Testis (tissue), 3 donors: ENCODE data around the gene CLIP3. TPM values are rescaled to one million over a fixed set of nuclear protein-coding genes. Genes with fewer than 3 reads are reported as not detected.

Experiments
- DNase-seq: peaks from one replicate; pipeline ENCODE4 v3.0.0-alpha.2; 2019
- H3K27ac ChIP-seq, 2 donors: fragments of 200-600 bp; sonication (generic); one replicate each; pipeline ENCODE4 v1.5.1; 2019
- H3K27me3 ChIP-seq: fragments of 200-600 bp; sonication (generic); one replicate; pipeline ENCODE4 v1.5.1; 2019
- H3K36me3 ChIP-seq: fragments of 200-600 bp; sonication (generic); one replicate; pipeline ENCODE4 v1.5.1; 2017; ENCODE audit warnings: low read depth; ENCODE audit errors: missing control alignments
- H3K4me1 ChIP-seq: fragments of 200-600 bp; sonication (generic); one replicate; pipeline ENCODE4 v1.5.1; 2019
- H3K4me3 ChIP-seq, 2 donors: fragments of 200-600 bp; sonication (generic); one replicate each; pipeline ENCODE4 v1.5.1; 2017 to 2019
- H3K9me3 ChIP-seq: fragments of 200-600 bp; sonication (generic); one replicate; pipeline ENCODE4 v1.5.1; 2017
- POLR2A ChIP-seq: fragments of 450-650 bp; IDR thresholded peaks from one replicate; pipeline ENCODE4 v1.6.1; 2017; ENCODE audit warnings: antibody characterized with exemption, mild to moderate bottlenecking, moderate library complexity
- WGBS, 2 donors: methylation state at CpG; one replicate each; pipeline ENCODE4 v1.1.5; 2018; 5-methylcytosine and 5-hydroxymethylcytosine counted together
- intact Hi-C: fragments of 100-400 bp; cut with DNase I; formaldehyde crosslinking; loops from one replicate; pipeline ENCODE4 v1.15.1; 2023; ENCODE audit warnings: low total_unique reads
- polyA plus RNA-seq: library from polyadenylated mRNA; stranded (reverse); fragments of 350-450 nt; fragmentation: Illumina TruSeq; extraction: RNeasy Lipid Tissue Mini Kit (QIAGEN cat#74804); gene quantifications from one replicate; pipeline ENCODE4 v1.2.3, GENCODE V29; 2014; ENCODE audit warnings: low read depth, low replicate concordance; ENCODE audit not compliant: insufficient read depth
- total RNA-seq, 2 donors: library from RNA; depleted of rRNA; stranded (reverse); fragments of >200 nt; gene quantifications; one replicate each; pipeline ENCODE4 v1.2.3, GENCODE V29; 2016
- TF ChIP-seq, protein P1 (sequence below), 3 experiments: fragments of 450-650 bp in 2 of 3; fragments of 200-600 bp in 1 of 3; sonication (generic) in 1 of 3; IDR thresholded peaks; one replicate each; pipeline ENCODE4 v1.5.1; 2016 to 2019; ENCODE audit warnings: antibody characterized with exemption in 3 of 3, mild to moderate bottlenecking in 2 of 3, moderate library complexity in 1 of 3

CLIP3 gene
- total and polyA plus RNA-seq, 3 donors from 2014 or later = 18.2 to 24.2 (median 20.7) TPM

GRCh38 chr19:36003284-36003683, 29.4 kb downstream of the CLIP3 start:
- TF ChIP-seq POLR2A = no peak
- TF ChIP-seq, protein P1, sequence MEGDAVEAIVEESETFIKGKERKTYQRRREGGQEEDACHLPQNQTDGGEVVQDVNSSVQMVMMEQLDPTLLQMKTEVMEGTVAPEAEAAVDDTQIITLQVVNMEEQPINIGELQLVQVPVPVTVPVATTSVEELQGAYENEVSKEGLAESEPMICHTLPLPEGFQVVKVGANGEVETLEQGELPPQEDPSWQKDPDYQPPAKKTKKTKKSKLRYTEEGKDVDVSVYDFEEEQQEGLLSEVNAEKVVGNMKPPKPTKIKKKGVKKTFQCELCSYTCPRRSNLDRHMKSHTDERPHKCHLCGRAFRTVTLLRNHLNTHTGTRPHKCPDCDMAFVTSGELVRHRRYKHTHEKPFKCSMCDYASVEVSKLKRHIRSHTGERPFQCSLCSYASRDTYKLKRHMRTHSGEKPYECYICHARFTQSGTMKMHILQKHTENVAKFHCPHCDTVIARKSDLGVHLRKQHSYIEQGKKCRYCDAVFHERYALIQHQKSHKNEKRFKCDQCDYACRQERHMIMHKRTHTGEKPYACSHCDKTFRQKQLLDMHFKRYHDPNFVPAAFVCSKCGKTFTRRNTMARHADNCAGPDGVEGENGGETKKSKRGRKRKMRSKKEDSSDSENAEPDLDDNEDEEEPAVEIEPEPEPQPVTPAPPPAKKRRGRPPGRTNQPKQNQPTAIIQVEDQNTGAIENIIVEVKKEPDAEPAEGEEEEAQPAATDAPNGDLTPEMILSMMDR (IDR thresholded peaks at IDR 0.05) = no peak
- 91 to 92% methylated on average over 4 of the region's 4 CpGs for WGBS, 2 donors
- no peaks in the 10 kb centered on the region for H3K4me1 ChIP-seq
- H3K27me3 ChIP-seq = no peaks in the 10 kb centered on the region
- H3K9me3 ChIP-seq = no peaks in the 10 kb centered on the region
- intact Hi-C loops = no loop called here
- DNase-seq = no peak
- H3K27ac ChIP-seq = no peak overlapping the region
- no peaks in the 10 kb centered on the region for H3K36me3 ChIP-seq
- no peak overlapping the region for H3K4me3 ChIP-seq

GRCh38 chr19:36001605-36002004, 31.1 kb downstream of the CLIP3 start:
- TF ChIP-seq POLR2A = no peak
- H3K36me3 ChIP-seq = no peaks in the 10 kb centered on the region
- 97 to 98% methylated on average over 3 of the region's 3 CpGs for WGBS, 2 donors
- peaks cover under 1% of the 10 kb centered on the region for H3K4me1 ChIP-seq
- DNase-seq = no peak
- no peak overlapping the region for H3K4me3 ChIP-seq
- H3K27ac ChIP-seq = no peak overlapping the region
- no peaks in the 10 kb centered on the region for H3K9me3 ChIP-seq
- H3K27me3 ChIP-seq = no peaks in the 10 kb centered on the region
- intact Hi-C loops = no loop called here

GRCh38 chr19:35996777-35997176, 35.9 kb downstream of the CLIP3 start:
- H3K27me3 ChIP-seq = no peaks in the 10 kb centered on the region
- peaks cover 13% of the 10 kb centered on the region for H3K4me1 ChIP-seq
- no peak for DNase-seq
- intact Hi-C loops = no loop called here
- no peak overlapping the region for H3K27ac ChIP-seq
- no peaks in the 10 kb centered on the region for H3K36me3 ChIP-seq
- TF ChIP-seq, protein P1 (IDR thresholded peaks at IDR 0.05) = no peak
- TF ChIP-seq POLR2A = no peak
- H3K9me3 ChIP-seq = no peaks in the 10 kb centered on the region
- 82 to 90% methylated on average over 8 of the region's 8 CpGs for WGBS, 2 donors
- no peak overlapping the region for H3K4me3 ChIP-seq

GRCh38 chr19:35995048-35995993, 37.4 kb downstream of the CLIP3 start, which contains the start of gene SDHAF1:
Gene SDHAF1, plus strand, starts transcription at chr19:35995188. Its CDS starts 87 bp downstream, at chr19:35995275.
- 0% methylated on average over 6 to 45 of the region's 97 CpGs for WGBS, 2 donors
- Histone ChIP-seq H3K36me3 (no peaks in the 10 kb centered on the region), H3K4me3 (peak within 1 kb of the TSS; percentile 80 to 92), H3K27ac (peak within 1 kb of the TSS; percentile 59 to 77), H3K27me3 (no peaks in the 10 kb centered on the region), H3K4me1 (peaks cover 13% of the 10 kb centered on the region), H3K9me3 (no peaks in the 10 kb centered on the region)
- DNase-seq = peak; percentile 98
- intact Hi-C loops = no loop called here
- TF ChIP-seq, protein P1 (IDR thresholded peaks at IDR 0.05) = no peak
- no peak for TF ChIP-seq POLR2A

DNA sequence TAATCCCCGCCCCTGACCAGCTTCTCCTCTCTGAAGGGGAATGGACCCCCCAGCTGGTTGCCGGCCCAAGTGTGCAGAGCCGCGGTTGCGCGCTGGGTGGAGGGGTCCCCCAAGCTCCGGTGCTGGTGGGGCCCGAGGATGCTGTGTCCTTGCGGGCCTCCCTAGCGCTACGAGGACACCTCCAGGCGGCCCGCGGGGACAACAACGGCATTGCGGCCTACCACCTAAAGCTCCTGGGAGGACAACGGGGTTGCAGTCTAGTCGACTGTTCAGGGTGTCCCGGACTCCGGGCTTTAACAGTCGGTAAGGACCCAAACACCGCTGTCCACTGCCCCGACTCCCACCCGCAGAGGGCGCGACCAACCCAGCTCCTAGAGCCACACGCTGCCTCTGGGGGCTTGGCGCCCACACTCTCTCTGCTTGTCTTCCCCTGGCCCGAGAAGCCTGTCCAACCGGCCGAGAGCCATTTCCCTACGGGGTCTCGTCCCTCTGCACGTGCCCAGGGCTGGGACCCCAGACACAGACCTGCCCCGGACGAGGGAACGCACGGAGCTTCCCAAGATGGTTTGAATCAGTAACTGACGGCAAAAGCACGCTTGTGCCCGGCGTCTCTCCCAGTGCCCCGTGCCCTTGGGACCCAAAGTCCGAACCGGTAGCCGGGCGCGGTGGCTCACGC, 38.6 kb downstream of the CLIP3 start:
- no peak for TF ChIP-seq POLR2A
- TF ChIP-seq, protein P1 (IDR thresholded peaks at IDR 0.05) = no peak
- H3K4me1 ChIP-seq = peaks cover 13% of the 10 kb centered on the region
- DNase-seq = no peak

More for the DNA sequence above, 38.6 kb downstream of the CLIP3 start:
- Histone ChIP-seq H3K36me3 (no peaks in the 10 kb centered on the region), H3K9me3 (no peaks in the 10 kb centered on the region), H3K27ac (peak overlapping the region; percentile 59 to 77), H3K27me3 (no peaks in the 10 kb centered on the region), H3K4me3 (peak overlapping the region; percentile 80 to 92)
- intact Hi-C loops = no loop called here
- WGBS, 2 donors = 15 to 24% methylated on average over 22 to 48 of the region's 49 CpGs
